Brain microvascular endothelial cell (primary cell): Measurements from ENCODE around the gene CREB3L1.

Experiments
- DNase-seq: peaks from one replicate; pipeline ENCODE4 v3.0.0-alpha.2; 2020
- H3K27ac ChIP-seq: fragments of 250-450 bp; sonication (Bioruptor Pico); 2 replicates; pipeline ENCODE4 v1.5.1; 2020; ENCODE audit warnings: mild to moderate bottlenecking, moderate library complexity
- H3K27me3 ChIP-seq: fragments of 250-450 bp; sonication (Bioruptor Pico); replicated peaks from 2 replicates; pipeline ENCODE4 v1.5.1; 2020; ENCODE audit warnings: mild to moderate bottlenecking
- H3K36me3 ChIP-seq: fragments of 250-450 bp; sonication (Bioruptor Pico); replicated peaks from 2 replicates; pipeline ENCODE4 v1.5.1; 2020; ENCODE audit warnings: mild to moderate bottlenecking
- H3K4me3 ChIP-seq: 2 replicates; pipeline ENCODE4 v1.5.1; 2011; ENCODE audit warnings: low read depth, mild to moderate bottlenecking, control low read depth, low read length, moderate library complexity
- in situ Hi-C: cut with HindIII; loops from 2 replicates; pipeline ENCODE4 v1.10.0; 2017; ENCODE audit warnings: low sequenced_read_pairs, low pct_ligation_motif_present
- TF ChIP-seq, protein P1 (sequence below): IDR thresholded peaks from 2 replicates; pipeline ENCODE4 v1.5.1; 2011; ENCODE audit warnings: low read depth, mild to moderate bottlenecking, moderate library complexity, low read length, control low read depth, inconsistent platforms; ENCODE audit errors: missing control alignments

The CREB3L1 gene

DNA sequence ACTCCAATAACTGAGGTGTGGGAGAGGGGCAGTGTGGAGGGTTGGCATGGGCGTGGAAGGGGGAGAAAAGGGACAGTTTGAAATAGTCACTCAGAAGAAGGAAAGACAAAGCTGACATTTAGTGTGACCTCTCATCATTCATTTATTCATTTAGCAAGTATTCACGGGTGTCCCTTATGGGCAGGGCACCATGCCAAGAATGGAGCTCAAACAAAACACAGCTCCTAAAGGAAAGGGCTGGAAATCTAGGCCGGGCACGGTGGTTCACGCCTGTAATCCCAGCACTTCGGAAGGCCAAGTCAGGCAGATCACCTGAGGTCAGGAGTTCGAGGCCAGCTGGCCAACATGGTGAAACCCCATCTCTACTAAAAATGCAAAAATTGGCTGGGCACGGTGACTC lies 50.4 kb downstream of the CREB3L1 start:
- in situ Hi-C loops, result no loop called here
- Histone ChIP-seq H3K4me3 (no peak overlapping the region), H3K27me3 (peaks cover 20% of the 10 kb centered on the region), H3K36me3 (peaks cover 4% of the 10 kb centered on the region), H3K27ac (no peak overlapping the region)
- no peak for DNase-seq
- TF ChIP-seq, protein P1, sequence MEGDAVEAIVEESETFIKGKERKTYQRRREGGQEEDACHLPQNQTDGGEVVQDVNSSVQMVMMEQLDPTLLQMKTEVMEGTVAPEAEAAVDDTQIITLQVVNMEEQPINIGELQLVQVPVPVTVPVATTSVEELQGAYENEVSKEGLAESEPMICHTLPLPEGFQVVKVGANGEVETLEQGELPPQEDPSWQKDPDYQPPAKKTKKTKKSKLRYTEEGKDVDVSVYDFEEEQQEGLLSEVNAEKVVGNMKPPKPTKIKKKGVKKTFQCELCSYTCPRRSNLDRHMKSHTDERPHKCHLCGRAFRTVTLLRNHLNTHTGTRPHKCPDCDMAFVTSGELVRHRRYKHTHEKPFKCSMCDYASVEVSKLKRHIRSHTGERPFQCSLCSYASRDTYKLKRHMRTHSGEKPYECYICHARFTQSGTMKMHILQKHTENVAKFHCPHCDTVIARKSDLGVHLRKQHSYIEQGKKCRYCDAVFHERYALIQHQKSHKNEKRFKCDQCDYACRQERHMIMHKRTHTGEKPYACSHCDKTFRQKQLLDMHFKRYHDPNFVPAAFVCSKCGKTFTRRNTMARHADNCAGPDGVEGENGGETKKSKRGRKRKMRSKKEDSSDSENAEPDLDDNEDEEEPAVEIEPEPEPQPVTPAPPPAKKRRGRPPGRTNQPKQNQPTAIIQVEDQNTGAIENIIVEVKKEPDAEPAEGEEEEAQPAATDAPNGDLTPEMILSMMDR, result no peak

DNA sequence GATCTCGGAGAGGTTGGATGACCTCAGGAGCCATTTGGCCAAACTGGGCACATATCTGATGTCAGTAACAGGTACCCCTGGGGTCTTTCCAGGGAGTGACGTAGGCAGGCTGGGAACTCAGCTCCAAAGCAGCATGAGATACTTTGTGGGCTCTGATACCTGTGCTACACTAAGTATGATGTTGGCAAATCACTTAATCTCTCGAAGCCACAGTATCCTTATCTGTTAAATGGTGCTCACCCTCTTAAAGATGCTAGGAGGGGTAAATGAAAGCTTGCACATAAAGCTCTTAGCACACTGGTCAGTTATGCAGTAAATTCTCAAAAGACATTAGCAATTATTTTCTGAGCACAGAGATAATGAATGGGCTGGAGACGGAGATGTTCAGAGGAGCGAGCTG lies 52.7 kb downstream of the CREB3L1 start:
- H3K27ac ChIP-seq, result no peak overlapping the region
- in situ Hi-C loops, result no loop called here
- no peak for DNase-seq
- H3K36me3 ChIP-seq, result no peaks in the 10 kb centered on the region
- H3K4me3 ChIP-seq, result no peak overlapping the region
- H3K27me3 ChIP-seq, result peaks cover 34% of the 10 kb centered on the region
- TF ChIP-seq, protein P1, result no peak

DNA sequence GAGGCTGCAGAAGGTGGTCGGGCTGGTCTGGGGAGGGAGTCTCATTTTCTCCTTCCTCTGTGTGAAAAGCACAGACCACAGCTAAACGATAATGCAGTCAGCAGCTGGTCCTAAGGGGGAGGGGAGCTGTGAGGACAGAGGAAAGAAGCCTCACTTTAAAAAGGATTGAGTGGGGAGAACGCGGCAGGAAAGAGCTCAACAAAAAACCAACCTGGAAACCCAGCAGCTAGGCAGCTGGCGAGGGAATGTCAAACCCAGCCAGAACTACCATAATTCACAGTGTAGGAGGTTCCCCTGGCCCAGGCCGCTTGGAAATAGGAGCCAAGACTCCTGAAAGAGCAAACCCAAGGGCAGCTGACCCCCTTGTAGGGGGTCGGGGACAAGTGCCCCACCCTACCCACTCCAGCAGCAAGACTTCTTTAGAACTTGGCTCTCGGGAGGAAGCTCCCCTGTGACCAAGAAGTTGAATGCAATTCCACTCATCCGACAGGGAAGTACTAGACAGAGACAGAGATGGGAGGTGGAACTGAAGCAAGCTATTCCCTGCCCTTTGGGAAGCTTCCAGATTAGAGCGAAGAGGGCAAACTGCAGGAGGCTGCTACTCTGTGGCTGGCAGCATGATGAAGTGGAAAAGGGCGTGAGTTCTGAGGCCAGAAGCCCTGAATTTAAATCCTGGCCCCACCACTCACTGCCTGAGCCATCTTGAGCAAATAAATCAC lies 53.3 kb downstream of the CREB3L1 start:
- DNase-seq, result no peak
- TF ChIP-seq, protein P1, result no peak
- Histone ChIP-seq H3K27ac (no peak overlapping the region), H3K27me3 (peaks cover 34% of the 10 kb centered on the region), H3K4me3 (no peak overlapping the region), H3K36me3 (no peaks in the 10 kb centered on the region)
- in situ Hi-C loops, result no loop called here

DNA sequence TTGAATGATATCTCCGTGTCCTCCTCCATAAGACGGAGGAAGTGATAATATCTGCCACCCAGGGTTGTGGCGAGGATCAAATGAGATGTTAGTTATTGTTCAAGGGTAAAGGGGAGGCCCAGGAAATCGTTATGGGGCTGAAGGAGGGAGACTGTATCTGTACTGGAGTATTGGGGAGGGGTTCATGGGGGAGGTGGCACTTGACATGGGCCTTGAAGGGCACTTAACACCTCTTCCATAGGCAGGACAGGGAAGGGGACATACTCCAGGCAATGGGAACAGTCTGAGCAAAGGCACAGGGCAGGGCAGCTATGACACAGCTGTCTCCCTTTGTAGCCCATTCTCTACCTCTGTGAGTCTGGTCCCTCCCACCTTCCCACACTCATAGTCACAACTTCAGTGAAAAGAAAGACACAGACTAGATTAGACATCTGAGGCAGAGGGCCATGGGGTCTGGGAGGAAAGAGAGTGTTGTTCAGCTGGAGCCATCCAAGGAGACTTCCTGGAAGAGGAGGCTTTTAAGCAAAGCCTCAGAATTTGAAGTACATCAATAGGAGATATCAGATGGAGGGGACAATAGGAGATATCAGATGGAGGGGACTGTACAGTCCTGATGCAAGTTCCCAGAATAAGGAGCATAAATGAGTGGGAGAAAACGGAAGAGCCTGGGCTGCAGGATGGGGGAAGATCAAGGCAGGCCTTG lies 54.0 kb downstream of the CREB3L1 start:
- in situ Hi-C loops, result no loop called here
- no peak overlapping the region for H3K4me3 ChIP-seq
- peaks cover 34% of the 10 kb centered on the region for H3K27me3 ChIP-seq
- no peak for DNase-seq
- no peak overlapping the region for H3K27ac ChIP-seq
- no peaks in the 10 kb centered on the region for H3K36me3 ChIP-seq
- TF ChIP-seq, protein P1, result no peak

DNA sequence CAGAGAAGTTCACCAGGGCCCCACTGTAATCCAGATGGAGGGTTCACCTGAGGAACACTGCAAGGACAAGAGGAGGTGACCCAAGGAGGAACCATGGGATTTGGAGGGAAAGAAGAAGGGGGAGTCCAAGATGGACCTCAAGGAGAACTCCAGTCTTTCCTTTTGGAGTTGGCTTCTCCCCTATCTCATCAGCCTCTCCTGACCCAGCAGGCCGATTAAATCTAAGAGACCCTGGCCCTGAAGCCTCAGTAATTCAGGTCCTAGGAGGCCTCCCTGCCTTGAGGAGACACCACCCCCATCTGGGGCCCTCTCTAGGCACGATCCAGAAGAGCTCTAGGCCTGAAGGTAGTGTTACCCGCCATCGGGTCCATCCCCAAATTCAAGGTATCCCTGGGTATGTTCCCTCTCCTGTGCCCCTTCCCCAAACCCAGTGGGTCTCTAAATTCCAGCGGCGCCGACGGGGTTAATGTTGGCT lies 54.7 kb downstream of the CREB3L1 start:
- H3K36me3 ChIP-seq, result no peaks in the 10 kb centered on the region
- in situ Hi-C loops, result no loop called here
- TF ChIP-seq, protein P1, result no peak
- H3K27ac ChIP-seq, result no peak overlapping the region
- no peak for DNase-seq
- H3K4me3 ChIP-seq, result no peak overlapping the region
- H3K27me3 ChIP-seq, result peaks cover 34% of the 10 kb centered on the region
